Measurements from ENCODE around the gene CHAC1.

DNA sequence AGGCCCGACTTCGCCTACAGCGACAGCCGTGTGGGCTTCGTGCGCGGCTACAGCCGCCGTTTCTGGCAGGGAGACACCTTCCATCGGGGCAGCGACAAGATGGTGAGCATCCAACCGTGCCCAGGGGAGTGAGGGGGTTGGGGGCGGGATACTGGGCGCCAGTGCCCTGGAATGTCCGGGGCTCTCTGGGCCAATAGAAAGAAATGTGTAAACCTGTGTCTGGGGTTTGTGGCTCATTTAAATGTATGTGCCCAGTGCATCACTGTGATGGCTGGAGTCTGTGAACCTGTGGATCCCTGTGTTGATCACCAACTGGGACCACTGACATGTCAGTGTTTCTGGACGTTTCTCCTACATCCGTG, 423 bp downstream of the CHAC1 start:
- TF ChIP-seq POLR2AphosphoS5 (IDR thresholded peaks at IDR 0.05; ENCODE audit: insufficient read depth in 1 of 2, low read depth in 1 of 2) (no peak), POLR2A (IDR thresholded peaks at IDR 0.05) (no peak)
